B cell (primary cell): Measurements from ENCODE around the gene ELFN2. TPM values are rescaled to one million over a fixed set of nuclear protein-coding genes. Genes with fewer than 3 reads are reported as not detected.

Experiments
- ATAC-seq: fragments of 200-7000 bp; cut with Tn5 transposase; one replicate; pipeline ENCODE4 v1.10.0; 2021; ENCODE audit warnings: low read depth, mild to moderate bottlenecking, moderate number of reproducible peaks, moderate library complexity
- CTCF ChIA-PET: fragments of 350-600 bp; sonication (Branson Sonifier 250); formaldehyde crosslinking; loops from one replicate; lab custom pipeline; 2021; ENCODE audit warnings: antibody characterized with exemption, inconsistent platforms; lab: Charles Lee
- POLR2A ChIA-PET: fragments of 350-600 bp; sonication (Branson Sonifier 250); formaldehyde crosslinking; loops from one replicate; lab custom pipeline; 2021; ENCODE audit warnings: antibody characterized with exemption; lab: Charles Lee
- DNase-seq: peaks from one replicate; pipeline ENCODE4 v3.0.0; 2013
- H2AFZ ChIP-seq: 2 replicates; pipeline ENCODE4 v1.6.1; 2012; ENCODE audit warnings: mild to moderate bottlenecking, low read depth, low read length; ENCODE audit not compliant: insufficient read depth, poor library complexity, severe bottlenecking
- H3K27ac ChIP-seq, 2 donors: 1 replicate in 1 of 2; 2 replicates in 1 of 2; pipeline ENCODE4 v1.5.1; 2012 to 2013; ENCODE audit warnings: low read length in 2 of 2, mild to moderate bottlenecking in 2 of 2, moderate library complexity in 1 of 2
- H3K27me3 ChIP-seq, 4 experiments: fragments of 200-600 bp in 1 of 4; sonication (generic) in 1 of 4; replicated peaks in 1 of 4; 1 replicate in 2 of 4; 2 replicates in 2 of 4; pipeline versions ENCODE4 v1.6.1 to v1.7.0; 2013 to 2016; ENCODE audit warnings: low read length in 3 of 4, mild to moderate bottlenecking in 2 of 4, mixed read lengths in 1 of 4, moderate library complexity in 1 of 4; ENCODE audit not compliant: insufficient read depth in 4 of 4, control insufficient read depth in 3 of 4; ENCODE audit errors: control extremely low read depth in 1 of 4
- H3K36me3 ChIP-seq, 2 experiments: replicated peaks in 1 of 2; 1 replicate in 1 of 2; 2 replicates in 1 of 2; pipeline versions ENCODE4 v1.6.1 to v1.7.1; 2013; ENCODE audit warnings: low read length in 1 of 2; ENCODE audit not compliant: insufficient read depth in 2 of 2, control insufficient read depth in 1 of 2; ENCODE audit errors: control extremely low read depth in 1 of 2, extremely low read depth in 1 of 2
- H3K4me1 ChIP-seq, 2 donors: fragments of 200-600 bp in 1 of 2; sonication (generic) in 1 of 2; 1 replicate in 1 of 2; 2 replicates in 1 of 2; pipeline versions ENCODE4 v1.5.1 to v1.6.1; 2013 to 2017; ENCODE audit warnings: low read length in 2 of 2; ENCODE audit not compliant: control insufficient read depth in 2 of 2, insufficient read depth in 2 of 2
- H3K4me2 ChIP-seq: replicated peaks from 2 replicates; pipeline ENCODE3; 2012; ENCODE audit warnings: mild to moderate bottlenecking, low read depth, low read length; ENCODE audit not compliant: poor library complexity, severe bottlenecking
- H3K4me3 ChIP-seq, 5 experiments: fragments of 200-600 bp in 1 of 5; sonication (generic) in 1 of 5; 1 replicate in 3 of 5; 2 replicates in 2 of 5; pipeline versions ENCODE4 v1.5.1 to v1.7.0; 2011 to 2016; ENCODE audit warnings: low read length in 4 of 5, mild to moderate bottlenecking in 4 of 5, low read depth in 2 of 5, control low read depth in 1 of 5, moderate library complexity in 1 of 5; ENCODE audit not compliant: insufficient read depth in 1 of 5; ENCODE audit errors: control extremely low read depth in 1 of 5, extremely low read depth in 1 of 5
- H3K79me2 ChIP-seq: fragments of 200-600 bp; sonication (generic); one replicate; pipeline ENCODE4 v1.6.0; 2016; ENCODE audit warnings: low read length; ENCODE audit not compliant: control insufficient read depth, insufficient read depth
- H3K9ac ChIP-seq: fragments of 200-600 bp; sonication (generic); 2 replicates; pipeline ENCODE4 v1.6.1; 2017; ENCODE audit warnings: mild to moderate bottlenecking, low read length, moderate library complexity
- H3K9me3 ChIP-seq, 3 donors: one replicate each; pipeline versions ENCODE4 v1.6.1 to v1.7.1; 2013; ENCODE audit warnings: low read length in 2 of 3; ENCODE audit not compliant: control insufficient read depth in 2 of 3, insufficient read depth in 1 of 3; ENCODE audit errors: control extremely low read depth in 1 of 3
- H4K20me1 ChIP-seq: 2 replicates; pipeline ENCODE4 v1.6.0; 2012; ENCODE audit warnings: mild to moderate bottlenecking, low read length; ENCODE audit not compliant: insufficient read depth, control insufficient read depth, poor library complexity, severe bottlenecking
- H3K27ac Mint-ChIP-seq: one replicate; pipeline ENCODE4 v1.8.0; 2021; ENCODE audit warnings: mixed read lengths
- H3K27me3 Mint-ChIP-seq: one replicate; pipeline ENCODE4 v1.8.0; 2021; ENCODE audit warnings: mixed read lengths
- H3K4me1 Mint-ChIP-seq: one replicate; pipeline ENCODE4 v1.8.0; 2021; ENCODE audit warnings: mixed read lengths
- H3K4me3 Mint-ChIP-seq: one replicate; pipeline ENCODE4 v1.8.0; 2021; ENCODE audit warnings: mixed read lengths
- H3K9me3 Mint-ChIP-seq: one replicate; pipeline ENCODE4 v1.8.0; 2022; ENCODE audit warnings: mixed read lengths; ENCODE audit not compliant: insufficient read depth
- EZH2 ChIP-seq: IDR thresholded peaks from 2 replicates; pipeline ENCODE4 v1.6.1; 2012; ENCODE audit warnings: borderline replicate concordance, low read depth, mild to moderate bottlenecking, moderate library complexity, low read length; ENCODE audit not compliant: insufficient read depth, poor library complexity, severe bottlenecking
- WGBS: methylation state at CpG from one replicate; pipeline ENCODE4 v1.1.5; 2013; ENCODE audit warnings: missing lambda C conversion rate; ENCODE audit not compliant: insufficient coverage; 5-methylcytosine and 5-hydroxymethylcytosine counted together
- intact Hi-C: fragments of 100-400 bp; cut with micrococcal nuclease; formaldehyde crosslinking; loops from one replicate; pipeline ENCODE4 v1.10.0; 2022
- polyA plus RNA-seq: library from polyadenylated mRNA; depleted of rRNA; stranded (reverse); fragments of >200 nt; gene quantifications from 2 replicates; pipeline ENCODE4 v1.2.3, GENCODE V29; 2012
- total RNA-seq, 2 donors: library from RNA; stranded (reverse); fragments of 120-200 nt in 1 of 2; gene quantifications; 1 replicate in 1 of 2; 2 replicates in 1 of 2; pipeline versions ENCODE4 v1.2.3 to v1.2.4, GENCODE V29; 2013 to 2022
- TF ChIP-seq, protein P1 (sequence below): fragments of 200-600 bp; IDR thresholded peaks from one replicate; pipeline ENCODE4 v1.8.0; 2022; ENCODE audit warnings: antibody characterized with exemption, mild to moderate bottlenecking

ELFN2 gene
- total and polyA plus RNA-seq, 2 donors (not counting 1 experiment from before 2014, with no cell fraction given) = 0.07 to 0.12 TPM

DNA sequence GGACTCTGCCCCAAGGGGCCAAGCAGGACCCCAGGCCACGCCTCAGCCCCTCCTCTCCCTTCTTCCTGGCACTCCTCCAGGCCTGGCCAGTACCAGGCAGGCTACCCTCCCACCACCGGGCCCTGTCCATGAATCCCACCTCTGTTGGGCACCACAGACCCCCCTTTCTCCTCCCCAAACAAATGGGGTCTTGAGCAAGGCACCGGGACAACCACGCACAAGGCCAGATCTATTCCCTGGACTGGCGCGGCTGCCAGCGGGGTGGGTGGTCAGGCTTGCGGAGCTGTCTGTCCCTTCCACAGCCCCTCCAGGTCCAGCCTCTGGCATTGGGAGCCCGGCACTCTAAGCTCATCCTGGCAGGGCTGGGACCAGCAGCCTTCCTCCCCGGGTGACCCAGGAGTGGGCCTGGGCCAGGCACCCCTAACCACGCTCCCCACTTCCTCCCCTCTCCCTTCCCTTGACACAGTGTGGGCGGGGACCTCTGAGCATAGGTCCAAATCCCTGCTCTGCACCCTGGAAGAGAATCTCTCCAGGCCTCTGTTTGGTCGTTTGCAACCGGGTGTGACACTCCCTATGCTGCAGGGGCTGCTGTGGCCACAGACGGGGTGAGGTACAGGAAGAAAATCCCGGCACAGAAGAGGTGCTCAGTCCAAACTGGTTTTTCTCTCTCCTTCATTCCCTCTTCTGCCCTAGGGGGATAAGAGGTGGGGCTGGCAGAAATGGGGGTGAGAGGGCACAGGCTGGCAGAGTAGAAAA lies 14.6 kb downstream of the ELFN2 start:
- H3K9ac ChIP-seq = no peak overlapping the region
- H3K4me2 ChIP-seq = no peak overlapping the region
- H4K20me1 ChIP-seq = no peaks in the 10 kb centered on the region
- peaks cover 0 to 37% (median 9%) of the 10 kb centered on the region in 4 experiments for H3K27me3 ChIP-seq
- no peak for ATAC-seq
- intact Hi-C loops = no loop called here
- H3K9me3 Mint-ChIP-seq = no peaks in the 10 kb centered on the region
- no peaks in the 10 kb centered on the region for H3K36me3 ChIP-seq
- WGBS = 65% methylated on average over 14 of the region's 16 CpGs
- H3K27ac ChIP-seq = no peak overlapping the region
- no peaks in the 10 kb centered on the region for H3K79me2 ChIP-seq
- no peak overlapping the region for H3K4me3 ChIP-seq
- no peak overlapping the region for H3K4me3 Mint-ChIP-seq
- TF ChIP-seq, protein P1, sequence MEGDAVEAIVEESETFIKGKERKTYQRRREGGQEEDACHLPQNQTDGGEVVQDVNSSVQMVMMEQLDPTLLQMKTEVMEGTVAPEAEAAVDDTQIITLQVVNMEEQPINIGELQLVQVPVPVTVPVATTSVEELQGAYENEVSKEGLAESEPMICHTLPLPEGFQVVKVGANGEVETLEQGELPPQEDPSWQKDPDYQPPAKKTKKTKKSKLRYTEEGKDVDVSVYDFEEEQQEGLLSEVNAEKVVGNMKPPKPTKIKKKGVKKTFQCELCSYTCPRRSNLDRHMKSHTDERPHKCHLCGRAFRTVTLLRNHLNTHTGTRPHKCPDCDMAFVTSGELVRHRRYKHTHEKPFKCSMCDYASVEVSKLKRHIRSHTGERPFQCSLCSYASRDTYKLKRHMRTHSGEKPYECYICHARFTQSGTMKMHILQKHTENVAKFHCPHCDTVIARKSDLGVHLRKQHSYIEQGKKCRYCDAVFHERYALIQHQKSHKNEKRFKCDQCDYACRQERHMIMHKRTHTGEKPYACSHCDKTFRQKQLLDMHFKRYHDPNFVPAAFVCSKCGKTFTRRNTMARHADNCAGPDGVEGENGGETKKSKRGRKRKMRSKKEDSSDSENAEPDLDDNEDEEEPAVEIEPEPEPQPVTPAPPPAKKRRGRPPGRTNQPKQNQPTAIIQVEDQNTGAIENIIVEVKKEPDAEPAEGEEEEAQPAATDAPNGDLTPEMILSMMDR = no peak
- TF ChIP-seq EZH2 = no peak
- DNase-seq = no peak
- CTCF ChIA-PET = interaction anchor here (1.0 kb wide), 1 partner anchor 152 kb away, joined by 3 read pairs; no protein-coding TSS in a partner anchor
- POLR2A ChIA-PET = no interaction called here
- H3K4me1 Mint-ChIP-seq = peaks cover 19% of the 10 kb centered on the region
- H3K4me1 ChIP-seq = peaks cover 12 to 24% of the 10 kb centered on the region in 2 donors
- no peak overlapping the region for H3K27ac Mint-ChIP-seq
- H2AFZ ChIP-seq = no peak overlapping the region
- peaks cover 39% of the 10 kb centered on the region for H3K27me3 Mint-ChIP-seq
- H3K9me3 ChIP-seq = peaks cover 0 to 3% (median 0%) of the 10 kb centered on the region in 3 donors

DNA sequence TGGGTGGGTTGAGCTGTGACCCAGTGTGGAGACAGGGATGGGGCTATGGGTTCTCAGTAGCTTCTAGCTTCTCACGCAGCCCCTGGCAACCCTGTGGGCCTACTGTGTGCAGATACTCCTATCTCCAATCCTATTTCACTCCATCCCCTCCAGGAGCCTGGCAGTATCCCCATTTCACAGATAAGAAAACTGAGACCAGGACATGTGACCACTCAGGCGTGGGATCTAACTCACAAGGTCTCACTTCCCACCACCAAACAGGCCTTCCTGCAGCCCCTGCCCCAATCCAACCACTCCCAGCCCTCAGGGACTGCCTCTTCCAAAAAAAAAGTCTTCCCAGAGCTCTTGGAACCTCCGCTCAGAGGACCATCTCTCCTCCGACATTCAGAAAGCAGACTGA lies 15.6 kb downstream of the ELFN2 start:
- CTCF ChIA-PET = no interaction called here
- Histone ChIP-seq H3K4me1 (peaks cover 12 to 24% of the 10 kb centered on the region in 2 donors), H3K79me2 (no peaks in the 10 kb centered on the region), H3K27me3 (peaks cover 0 to 31% (median 7%) of the 10 kb centered on the region in 4 experiments), H3K4me3 (no peak overlapping the region), H4K20me1 (no peaks in the 10 kb centered on the region), H3K36me3 (no peaks in the 10 kb centered on the region), H2AFZ (no peak overlapping the region), H3K4me2 (no peak overlapping the region), H3K9ac (no peak overlapping the region), H3K9me3 (peaks cover 0 to 3% (median 0%) of the 10 kb centered on the region in 3 donors), H3K27ac (no peak overlapping the region)
- TF ChIP-seq, protein P1 = no peak
- TF ChIP-seq EZH2 = no peak
- POLR2A ChIA-PET = no interaction called here
- Mint-ChIP-seq H3K4me3 (no peak overlapping the region), H3K4me1 (peaks cover 19% of the 10 kb centered on the region), H3K27me3 (peaks cover 29% of the 10 kb centered on the region), H3K27ac (no peak overlapping the region), H3K9me3 (no peaks in the 10 kb centered on the region)
- no peak for DNase-seq
- WGBS = 80% methylated on average over 4 of the region's 4 CpGs
- ATAC-seq = no peak
- intact Hi-C loops = no loop called here
